CD4-positive, alpha-beta memory T cell (primary cell): ENCODE results near the gene NATD1. TPM values are rescaled to one million over a fixed set of nuclear protein-coding genes. Genes with fewer than 3 reads are reported as not detected.

Source experiments
- CTCF ChIA-PET: fragments of 350-600 bp; sonication (Branson Sonifier 250); formaldehyde crosslinking; loops from one replicate; lab custom pipeline; 2021; ENCODE audit warnings: inconsistent platforms; ENCODE audit not compliant: partially characterized antibody; lab: Charles Lee
- POLR2A ChIA-PET: fragments of 350-600 bp; sonication (Branson Sonifier 250); formaldehyde crosslinking; loops from one replicate; lab custom pipeline; 2021; ENCODE audit not compliant: partially characterized antibody; lab: Charles Lee
- DNase-seq, 5 donors: peaks; one replicate each; pipeline versions ENCODE4 v3.0.0 to v3.0.0-alpha.2; 2020 to 2022; ENCODE audit warnings: mixed read lengths in 1 of 5
- H3K27ac ChIP-seq: one replicate; pipeline ENCODE4 v1.7.0; 2013; ENCODE audit warnings: low read depth, low read length
- H3K27me3 ChIP-seq: 2 replicates; pipeline ENCODE4 v1.7.0; 2013; ENCODE audit warnings: mild to moderate bottlenecking, low read length, moderate library complexity; ENCODE audit not compliant: insufficient read depth
- H3K36me3 ChIP-seq: 2 replicates; pipeline ENCODE4 v1.7.0; 2013; ENCODE audit warnings: mild to moderate bottlenecking, low read length, moderate library complexity; ENCODE audit not compliant: insufficient read depth
- H3K4me1 ChIP-seq: 2 replicates; pipeline ENCODE4 v1.7.0; 2013; ENCODE audit warnings: mild to moderate bottlenecking, low read length, moderate library complexity; ENCODE audit not compliant: insufficient read depth
- H3K4me3 ChIP-seq, 2 donors: one replicate each; pipeline ENCODE4 v1.7.0; 2013; ENCODE audit warnings: low read length in 2 of 2, mild to moderate bottlenecking in 1 of 2
- H3K9me3 ChIP-seq, 2 donors: one replicate each; pipeline ENCODE4 v1.7.0; 2013; ENCODE audit warnings: low read length in 2 of 2, control low read depth in 1 of 2; ENCODE audit not compliant: control insufficient read depth in 1 of 2
- H3K27ac Mint-ChIP-seq, 7 donors: one replicate each; pipeline ENCODE4 v1.8.0; 2020 to 2021; ENCODE audit warnings: mixed read lengths in 7 of 7, mild to moderate bottlenecking in 6 of 7, inconsistent platforms in 3 of 7, moderate library complexity in 3 of 7
- H3K27me3 Mint-ChIP-seq, 2 donors: one replicate each; pipeline ENCODE4 v1.8.0; 2020 to 2021; ENCODE audit warnings: mixed read lengths in 2 of 2
- H3K36me3 Mint-ChIP-seq, 2 donors: one replicate each; pipeline ENCODE4 v1.8.0; 2020 to 2021; ENCODE audit warnings: mixed read lengths in 2 of 2, inconsistent platforms in 1 of 2, mild to moderate bottlenecking in 1 of 2
- H3K4me1 Mint-ChIP-seq, 4 donors: one replicate each; pipeline ENCODE4 v1.8.0; 2020 to 2021; ENCODE audit warnings: mixed read lengths in 4 of 4, mild to moderate bottlenecking in 1 of 4
- H3K4me3 Mint-ChIP-seq, 8 donors: one replicate each; pipeline ENCODE4 v1.8.0; 2020 to 2021; ENCODE audit warnings: mixed read lengths in 8 of 8, mild to moderate bottlenecking in 7 of 8, moderate library complexity in 6 of 8, inconsistent platforms in 3 of 8
- H3K9me3 Mint-ChIP-seq, 8 donors: one replicate each; pipeline ENCODE4 v1.8.0; 2020 to 2021; ENCODE audit warnings: mixed read lengths in 8 of 8, mild to moderate bottlenecking in 5 of 8, inconsistent platforms in 3 of 8, moderate library complexity in 1 of 8
- intact Hi-C: fragments of 100-400 bp; cut with micrococcal nuclease; formaldehyde crosslinking; loops from one replicate; pipeline ENCODE4 v1.15.1; 2023
- polyA plus RNA-seq, 2 donors: library from polyadenylated mRNA; unstranded; fragments of 300-500 nt; fragmentation: Illumina TruSeq; gene quantifications; one replicate each; pipeline ENCODE4 v1.2.3, GENCODE V29; 2021
- total RNA-seq, 2 experiments: library from RNA; stranded (reverse); gene quantifications; one replicate each; pipeline ENCODE4 v1.2.3, GENCODE V29; 2021

Gene NATD1
- total and polyA plus RNA-seq, 4 experiments from 2014 or later, result 0.32 to 13.5 (median 7.7) TPM

DNA sequence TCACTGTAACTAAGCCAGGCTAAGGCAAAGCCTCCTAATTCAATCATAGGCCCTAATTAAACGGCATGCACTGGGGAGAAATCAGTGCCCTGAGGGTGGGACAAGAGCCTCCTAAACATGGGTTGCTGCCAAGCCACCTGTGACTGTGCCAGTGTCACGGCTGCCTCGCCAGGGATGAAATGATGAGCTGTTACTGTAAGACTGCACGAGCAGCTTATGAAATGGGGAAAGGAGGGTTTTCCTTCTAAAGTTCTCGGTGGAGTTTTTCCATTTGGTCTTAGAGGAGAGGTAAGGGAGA is 52.0 kb downstream of the NATD1 start:
- Mint-ChIP-seq H3K36me3 (peaks cover 16 to 38% of the 10 kb centered on the region in 2 donors), H3K4me3 (peak overlapping the region in 1 of 8 donors; percentile 5), H3K4me1 (peaks cover 20 to 44% (median 30%) of the 10 kb centered on the region in 4 donors), H3K27ac (peak overlapping the region in 4 of 7 donors; percentile 18 to 61 (median 38)), H3K27me3 (no peaks in the 10 kb centered on the region), H3K9me3 (no peaks in the 10 kb centered on the region)
- Histone ChIP-seq H3K9me3 (no peaks in the 10 kb centered on the region), H3K4me3 (no peak overlapping the region), H3K27me3 (no peaks in the 10 kb centered on the region), H3K27ac (no peak overlapping the region), H3K4me1 (peaks cover 16% of the 10 kb centered on the region), H3K36me3 (peaks cover 23% of the 10 kb centered on the region)
- no peak for DNase-seq
- CTCF ChIA-PET, result no interaction called here
- POLR2A ChIA-PET, result interaction anchor here (1.4 kb wide), 1 partner anchor 12 kb away, joined by 3 read pairs; no protein-coding TSS in a partner anchor
- intact Hi-C loops, result no loop called here

DNA sequence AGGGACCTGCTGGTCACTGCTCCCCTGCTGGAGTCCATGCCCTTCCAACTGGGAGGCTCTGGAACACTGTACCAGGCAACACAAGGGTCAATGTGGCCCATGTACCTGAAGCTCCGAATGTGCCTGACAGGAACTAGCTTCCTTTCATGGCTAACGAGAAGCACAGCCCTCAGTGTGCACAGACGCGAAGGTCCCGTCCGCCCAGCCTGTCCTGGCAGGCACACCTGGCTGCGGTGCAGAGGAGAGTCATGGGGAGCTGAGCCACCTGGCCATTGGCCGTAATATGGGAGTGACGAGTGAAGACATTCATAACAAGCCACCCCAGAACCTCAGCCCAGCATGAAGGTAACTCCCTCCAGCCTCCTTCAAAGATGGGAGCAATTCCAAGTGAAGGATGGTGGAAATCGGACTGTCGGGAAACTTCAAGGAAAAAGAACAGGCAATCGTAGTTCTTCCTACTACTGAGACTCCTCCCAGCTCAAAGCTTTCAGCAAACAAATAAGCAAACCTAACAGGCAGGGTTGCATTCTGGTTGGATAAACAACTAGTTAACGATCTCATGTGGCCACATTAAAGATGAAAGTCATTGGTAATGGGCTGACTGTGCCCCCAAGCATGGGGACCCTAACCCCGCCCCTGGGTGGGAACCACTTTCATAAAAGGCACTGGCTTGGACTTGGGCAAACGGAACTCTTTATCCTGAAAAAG is 52.5 kb downstream of the NATD1 start:
- DNase-seq, result no peak
- Histone ChIP-seq H3K4me1 (peaks cover 16% of the 10 kb centered on the region), H3K9me3 (no peaks in the 10 kb centered on the region), H3K27me3 (no peaks in the 10 kb centered on the region), H3K4me3 (no peak overlapping the region), H3K36me3 (peaks cover 23% of the 10 kb centered on the region), H3K27ac (no peak overlapping the region)
- CTCF ChIA-PET, result interaction anchor here (0.9 to 1.1 kb wide), 2 partner anchors 10 to 13 kb away, joined by 3 to 4 read pairs; no protein-coding TSS in a partner anchor
- H3K9me3 Mint-ChIP-seq, result no peaks in the 10 kb centered on the region
- peak overlapping the region in 4 of 7 donors; percentile 5 to 24 (median 20) for H3K27ac Mint-ChIP-seq
- POLR2A ChIA-PET, result interaction anchor here (1.4 kb wide), 1 partner anchor 13 kb away, joined by 3 read pairs; no protein-coding TSS in a partner anchor
- H3K36me3 Mint-ChIP-seq, result peaks cover 16 to 41% of the 10 kb centered on the region in 2 donors
- H3K4me3 Mint-ChIP-seq, result peak overlapping the region in 1 of 8 donors; percentile 5
- H3K27me3 Mint-ChIP-seq, result no peaks in the 10 kb centered on the region
- H3K4me1 Mint-ChIP-seq, result peaks cover 19 to 43% (median 27%) of the 10 kb centered on the region in 4 donors
- intact Hi-C loops, result no loop called here

DNA sequence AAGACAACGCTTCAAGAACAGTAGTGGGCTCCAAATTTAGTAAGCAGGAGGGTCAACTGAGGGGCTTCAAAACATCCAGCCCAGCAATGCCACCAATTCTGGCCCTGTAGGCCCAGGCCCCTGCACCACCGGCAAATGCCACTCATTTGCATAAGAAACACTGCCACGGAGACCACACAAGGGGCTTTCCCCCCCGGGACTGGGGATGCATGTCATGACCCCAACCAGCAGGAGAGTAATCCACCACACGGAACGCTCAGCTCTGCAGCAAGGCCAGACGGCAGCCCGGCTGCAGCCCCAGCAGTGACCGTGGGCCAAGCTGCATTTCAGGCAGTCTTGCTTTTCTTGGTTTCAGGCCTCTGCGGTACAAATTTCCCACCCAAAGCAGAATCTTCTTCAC is 53.4 kb downstream of the NATD1 start:
- H3K36me3 ChIP-seq, result peaks cover 23% of the 10 kb centered on the region
- peaks cover 13 to 34% (median 20%) of the 10 kb centered on the region in 4 donors for H3K4me1 Mint-ChIP-seq
- no peaks in the 10 kb centered on the region for H3K27me3 Mint-ChIP-seq
- H3K9me3 ChIP-seq, result no peaks in the 10 kb centered on the region
- no peaks in the 10 kb centered on the region for H3K27me3 ChIP-seq
- intact Hi-C loops, result no loop called here
- H3K4me3 Mint-ChIP-seq, result no peak overlapping the region
- no peak overlapping the region for H3K27ac ChIP-seq
- ChIA-PET CTCF (interaction anchor here (0.9 to 1.2 kb wide), 3 partner anchors 11 to 13 kb away, joined by 3 to 4 read pairs (median 3); no protein-coding TSS in a partner anchor), POLR2A (no interaction called here)
- H3K4me3 ChIP-seq, result no peak overlapping the region
- H3K36me3 Mint-ChIP-seq, result peaks cover 16 to 40% of the 10 kb centered on the region in 2 donors
- DNase-seq, result no peak
- H3K27ac Mint-ChIP-seq, result peak overlapping the region in 1 of 7 donors; percentile 22
- no peaks in the 10 kb centered on the region for H3K9me3 Mint-ChIP-seq
- H3K4me1 ChIP-seq, result peaks cover 11% of the 10 kb centered on the region

DNA sequence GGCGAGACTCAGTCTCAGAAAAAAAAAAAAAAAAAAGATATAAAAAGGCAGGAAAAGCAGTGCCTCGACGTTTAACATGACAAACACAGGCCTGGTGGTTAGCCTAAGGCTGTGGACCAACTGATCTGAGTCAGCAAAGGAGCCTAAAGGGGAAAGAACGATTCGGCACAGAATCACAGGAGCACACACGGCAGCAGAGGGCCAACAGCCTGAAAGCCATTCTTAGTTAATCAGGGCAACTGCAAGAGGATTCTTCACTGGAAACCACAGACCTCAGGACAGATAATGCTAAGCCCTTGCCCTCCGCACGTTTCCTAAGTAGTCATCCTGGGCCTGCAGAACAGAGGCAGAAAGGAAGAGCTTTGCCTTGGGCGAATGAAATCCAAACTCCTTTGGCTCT is 53.9 kb downstream of the NATD1 start:
- DNase-seq, result no peak
- H3K27ac ChIP-seq, result no peak overlapping the region
- CTCF ChIA-PET, result interaction anchor here (1.1 to 1.2 kb wide), 2 partner anchors 12 to 14 kb away, joined by 3 to 4 read pairs; no protein-coding TSS in a partner anchor
- H3K4me3 Mint-ChIP-seq, result no peak overlapping the region
- POLR2A ChIA-PET, result no interaction called here
- peaks cover 8 to 33% (median 19%) of the 10 kb centered on the region in 4 donors for H3K4me1 Mint-ChIP-seq
- no peaks in the 10 kb centered on the region for H3K9me3 Mint-ChIP-seq
- no peaks in the 10 kb centered on the region for H3K9me3 ChIP-seq
- H3K27ac Mint-ChIP-seq, result peak overlapping the region in 1 of 7 donors; percentile 19
- H3K4me3 ChIP-seq, result no peak overlapping the region
- H3K4me1 ChIP-seq, result peaks cover 6% of the 10 kb centered on the region
- H3K36me3 Mint-ChIP-seq, result peaks cover 16 to 46% of the 10 kb centered on the region in 2 donors
- peaks cover 23% of the 10 kb centered on the region for H3K36me3 ChIP-seq
- H3K27me3 ChIP-seq, result no peaks in the 10 kb centered on the region
- H3K27me3 Mint-ChIP-seq, result no peaks in the 10 kb centered on the region
- intact Hi-C loops, result no loop called here

DNA sequence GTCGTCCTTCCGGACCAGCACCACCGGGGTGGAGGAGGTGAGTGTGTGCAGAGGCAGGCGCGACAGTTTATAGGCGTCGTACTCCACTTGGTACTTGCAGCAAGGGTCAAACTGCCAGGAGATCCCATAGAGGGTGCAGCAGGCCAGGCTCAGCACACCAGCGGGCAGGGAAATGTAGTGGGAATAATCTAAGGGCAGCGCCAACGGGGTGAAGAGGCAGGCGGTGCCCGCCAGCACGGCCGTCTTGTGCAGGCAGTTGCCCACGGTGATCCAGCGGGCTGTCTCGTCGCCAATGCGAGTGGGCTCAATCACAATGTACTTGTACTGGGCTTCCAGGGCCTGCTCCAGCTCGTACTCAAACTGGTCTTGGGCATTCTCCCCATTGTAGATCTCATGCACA is 54.8 kb downstream of the NATD1 start:
- no peaks in the 10 kb centered on the region for H3K27me3 Mint-ChIP-seq
- ChIA-PET POLR2A (no interaction called here), CTCF (no interaction called here)
- Histone ChIP-seq H3K9me3 (no peaks in the 10 kb centered on the region), H3K27me3 (no peaks in the 10 kb centered on the region), H3K4me3 (no peak overlapping the region), H3K27ac (no peak overlapping the region), H3K36me3 (peaks cover 23% of the 10 kb centered on the region), H3K4me1 (peaks cover 6% of the 10 kb centered on the region)
- H3K27ac Mint-ChIP-seq, result peak overlapping the region in 4 of 7 donors; percentile 32 to 43 (median 39)
- H3K4me3 Mint-ChIP-seq, result no peak overlapping the region
- no peak for DNase-seq
- intact Hi-C loops, result no loop called here
- peaks cover 8 to 32% (median 18%) of the 10 kb centered on the region in 4 donors for H3K4me1 Mint-ChIP-seq
- peaks cover 16 to 48% of the 10 kb centered on the region in 2 donors for H3K36me3 Mint-ChIP-seq
- no peaks in the 10 kb centered on the region for H3K9me3 Mint-ChIP-seq

DNA sequence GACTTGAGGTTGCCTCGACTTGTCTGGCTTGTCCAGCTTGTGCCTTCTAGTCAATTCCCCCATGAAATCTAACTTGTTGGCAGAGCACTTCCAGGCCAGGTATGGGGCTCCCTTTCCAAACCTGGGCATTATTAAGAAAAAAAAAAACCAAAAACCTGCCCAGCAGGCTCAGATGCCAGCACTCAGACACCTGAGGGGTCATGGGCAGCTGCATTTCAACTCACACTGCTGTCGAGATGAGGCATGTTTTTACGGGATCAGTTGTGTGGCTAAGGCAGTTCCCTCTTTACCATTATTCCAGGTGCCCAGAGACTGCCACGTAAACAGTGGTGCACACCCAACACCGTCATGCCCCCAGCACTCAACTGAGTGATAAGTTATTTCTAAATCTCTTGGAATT is 57.1 kb downstream of the NATD1 start:
- intact Hi-C loops, result no loop called here
- no peak for DNase-seq
- Mint-ChIP-seq H3K27me3 (no peaks in the 10 kb centered on the region), H3K4me3 (no peak overlapping the region), H3K4me1 (peaks cover 6 to 25% (median 13%) of the 10 kb centered on the region in 4 donors), H3K9me3 (no peaks in the 10 kb centered on the region), H3K36me3 (peaks cover 16 to 53% of the 10 kb centered on the region in 2 donors), H3K27ac (peak overlapping the region in 1 of 7 donors; percentile 4)
- peaks cover 23% of the 10 kb centered on the region for H3K36me3 ChIP-seq
- CTCF ChIA-PET, result interaction anchor here (0.8 kb wide), 1 partner anchor 17 kb away, joined by 3 read pairs; no protein-coding TSS in a partner anchor
- POLR2A ChIA-PET, result no interaction called here
- no peaks in the 10 kb centered on the region for H3K27me3 ChIP-seq
- no peak overlapping the region for H3K27ac ChIP-seq
- no peak overlapping the region for H3K4me3 ChIP-seq
- H3K9me3 ChIP-seq, result no peaks in the 10 kb centered on the region
- H3K4me1 ChIP-seq, result peaks cover 3% of the 10 kb centered on the region

DNA sequence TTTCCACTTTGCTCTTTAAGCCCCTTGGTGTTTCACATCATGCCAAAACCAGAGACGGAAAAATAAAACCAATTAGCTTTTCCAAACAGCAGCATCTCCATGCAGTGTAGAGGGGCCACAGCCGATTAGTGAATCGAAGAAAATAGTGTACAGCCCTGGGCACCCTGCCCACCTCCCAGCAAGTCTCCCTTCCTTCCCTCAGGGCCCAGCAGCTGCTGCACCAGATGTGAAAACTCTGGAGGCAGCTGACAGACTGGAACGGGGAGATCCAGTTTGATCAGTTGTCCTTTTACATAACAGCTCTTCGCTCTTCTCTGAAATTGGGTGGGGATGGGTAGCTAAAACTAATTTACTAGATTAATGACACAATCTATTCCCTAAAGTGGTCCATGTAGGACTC is 58.5 kb downstream of the NATD1 start:
- CTCF ChIA-PET, result interaction anchor here (0.9 kb wide), 1 partner anchor 9 kb away, joined by 3 read pairs; no protein-coding TSS in a partner anchor
- H3K4me1 Mint-ChIP-seq, result peaks cover 3 to 13% (median 7%) of the 10 kb centered on the region in 4 donors
- Histone ChIP-seq H3K27ac (no peak overlapping the region), H3K9me3 (no peaks in the 10 kb centered on the region), H3K4me3 (no peak overlapping the region), H3K36me3 (peaks cover 23% of the 10 kb centered on the region), H3K4me1 (no peaks in the 10 kb centered on the region), H3K27me3 (no peaks in the 10 kb centered on the region)
- no peaks in the 10 kb centered on the region for H3K9me3 Mint-ChIP-seq
- no peak overlapping the region for H3K4me3 Mint-ChIP-seq
- H3K27me3 Mint-ChIP-seq, result no peaks in the 10 kb centered on the region
- intact Hi-C loops, result no loop called here
- H3K36me3 Mint-ChIP-seq, result peaks cover 18 to 56% of the 10 kb centered on the region in 2 donors
- POLR2A ChIA-PET, result interaction anchor here (0.6 to 1.1 kb wide), 2 partner anchors 12 to 82 kb away, joined by 3 read pairs; no protein-coding TSS in a partner anchor
- peak overlapping the region in 3 of 7 donors; percentile 4 to 25 (median 25) for H3K27ac Mint-ChIP-seq
- DNase-seq, result no peak
